ENCODE data around the gene WDR62. TPM values are rescaled to one million over a fixed set of nuclear protein-coding genes. Genes with fewer than 3 reads are reported as not detected.
"Not testable (repeated sequence)": the region's sequence is repeated elsewhere in the genome, so short reads cannot be mapped to it uniquely, and the experiment has no call there.

Gene WDR62
- total RNA-seq, 1 donor from 2014 or later: 5.1 TPM

DNA sequence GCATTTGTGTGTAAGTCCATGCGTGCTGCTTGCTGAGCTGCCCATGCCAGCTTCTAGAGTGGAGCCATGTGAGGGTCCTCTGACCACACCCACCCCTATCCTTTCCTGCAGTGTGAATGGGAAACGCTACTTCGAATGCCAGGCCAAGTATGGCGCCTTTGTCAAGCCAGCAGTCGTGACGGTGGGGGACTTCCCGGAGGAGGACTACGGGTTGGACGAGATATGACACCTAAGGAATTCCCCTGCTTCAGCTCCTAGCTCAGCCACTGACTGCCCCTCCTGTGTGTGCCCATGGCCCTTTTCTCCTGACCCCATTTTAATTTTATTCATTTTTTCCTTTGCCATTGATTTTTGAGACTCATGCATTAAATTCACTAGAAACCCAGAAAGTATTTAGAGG, 70.9 kb downstream of the WDR62 start:
- H3K9me3 Mint-ChIP-seq: no peaks in the 10 kb centered on the region
- H3K27ac Mint-ChIP-seq: no peak overlapping the region
- H3K4me3 Mint-ChIP-seq: no peak overlapping the region
- no peak for DNase-seq (ENCODE audit: low spot score in 2 of 2, unreplicated experiment in 2 of 2)
- H3K36me3 Mint-ChIP-seq: peaks cover 11% of the 10 kb centered on the region
- peaks cover 2% of the 10 kb centered on the region for H3K4me1 Mint-ChIP-seq
- no peaks in the 10 kb centered on the region for H3K27me3 Mint-ChIP-seq (ENCODE audit: low read depth)
- TF ChIP-seq, protein P1, sequence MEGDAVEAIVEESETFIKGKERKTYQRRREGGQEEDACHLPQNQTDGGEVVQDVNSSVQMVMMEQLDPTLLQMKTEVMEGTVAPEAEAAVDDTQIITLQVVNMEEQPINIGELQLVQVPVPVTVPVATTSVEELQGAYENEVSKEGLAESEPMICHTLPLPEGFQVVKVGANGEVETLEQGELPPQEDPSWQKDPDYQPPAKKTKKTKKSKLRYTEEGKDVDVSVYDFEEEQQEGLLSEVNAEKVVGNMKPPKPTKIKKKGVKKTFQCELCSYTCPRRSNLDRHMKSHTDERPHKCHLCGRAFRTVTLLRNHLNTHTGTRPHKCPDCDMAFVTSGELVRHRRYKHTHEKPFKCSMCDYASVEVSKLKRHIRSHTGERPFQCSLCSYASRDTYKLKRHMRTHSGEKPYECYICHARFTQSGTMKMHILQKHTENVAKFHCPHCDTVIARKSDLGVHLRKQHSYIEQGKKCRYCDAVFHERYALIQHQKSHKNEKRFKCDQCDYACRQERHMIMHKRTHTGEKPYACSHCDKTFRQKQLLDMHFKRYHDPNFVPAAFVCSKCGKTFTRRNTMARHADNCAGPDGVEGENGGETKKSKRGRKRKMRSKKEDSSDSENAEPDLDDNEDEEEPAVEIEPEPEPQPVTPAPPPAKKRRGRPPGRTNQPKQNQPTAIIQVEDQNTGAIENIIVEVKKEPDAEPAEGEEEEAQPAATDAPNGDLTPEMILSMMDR (IDR thresholded peaks at IDR 0.05; ENCODE audit: unreplicated experiment): no peak

DNA sequence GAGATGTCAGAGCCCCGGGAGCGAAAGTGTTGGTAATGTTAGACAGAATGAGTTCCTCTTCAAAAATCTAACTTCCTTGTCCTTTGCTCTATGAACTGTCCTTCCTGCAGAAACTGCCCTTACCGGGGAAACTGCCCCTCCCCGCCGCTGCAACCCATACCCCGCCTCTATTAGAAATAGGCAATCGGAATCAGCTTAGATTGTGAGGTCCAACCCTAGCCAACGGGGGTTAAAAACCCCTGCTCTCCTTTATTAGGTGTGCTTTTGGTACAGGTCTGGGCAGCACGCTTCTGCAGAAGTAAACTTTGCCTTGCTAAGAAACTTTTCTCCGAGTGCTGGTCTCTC, 73.7 kb downstream of the WDR62 start:
- peaks cover 8% of the 10 kb centered on the region for H3K36me3 Mint-ChIP-seq
- TF ChIP-seq, protein P1 (IDR thresholded peaks at IDR 0.05; ENCODE audit: unreplicated experiment): no peak
- DNase-seq (ENCODE audit: low spot score in 2 of 2, unreplicated experiment in 2 of 2): no peak
- peaks cover 11% of the 10 kb centered on the region for H3K4me1 Mint-ChIP-seq
- H3K4me3 Mint-ChIP-seq: peak overlapping the region; percentile 75
- H3K9me3 Mint-ChIP-seq: no peaks in the 10 kb centered on the region
- H3K27ac Mint-ChIP-seq: peak overlapping the region; percentile 97
- no peaks in the 10 kb centered on the region for H3K27me3 Mint-ChIP-seq (ENCODE audit: low read depth)

DNA sequence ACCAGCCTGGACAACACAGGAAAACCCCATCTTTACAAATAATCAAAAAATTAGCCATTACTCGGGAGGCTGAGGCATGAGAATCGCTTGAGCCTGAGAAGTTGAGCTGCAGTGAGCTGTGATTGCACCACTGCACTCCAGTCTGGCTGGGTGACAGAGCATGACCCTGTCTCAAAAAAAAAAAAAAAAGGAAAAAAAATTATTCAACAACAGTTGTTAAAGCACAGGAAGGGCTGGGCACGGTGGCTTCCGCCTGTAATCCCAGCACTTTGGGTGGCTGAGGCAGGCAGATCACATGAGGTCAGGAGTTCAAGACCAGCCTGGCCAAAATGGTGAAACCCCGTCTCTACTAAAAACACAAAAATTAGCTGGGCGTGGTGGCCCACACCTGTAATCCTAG, 76.5 kb downstream of the WDR62 start:
- DNase-seq (ENCODE audit: low spot score in 2 of 2, unreplicated experiment in 2 of 2); H3K27ac Mint-ChIP-seq; H3K9me3 Mint-ChIP-seq; H3K4me3 Mint-ChIP-seq; H3K27me3 Mint-ChIP-seq (ENCODE audit: low read depth); H3K36me3 Mint-ChIP-seq: not testable (repeated sequence)
- peaks cover 11% of the 10 kb centered on the region for H3K4me1 Mint-ChIP-seq

DNA sequence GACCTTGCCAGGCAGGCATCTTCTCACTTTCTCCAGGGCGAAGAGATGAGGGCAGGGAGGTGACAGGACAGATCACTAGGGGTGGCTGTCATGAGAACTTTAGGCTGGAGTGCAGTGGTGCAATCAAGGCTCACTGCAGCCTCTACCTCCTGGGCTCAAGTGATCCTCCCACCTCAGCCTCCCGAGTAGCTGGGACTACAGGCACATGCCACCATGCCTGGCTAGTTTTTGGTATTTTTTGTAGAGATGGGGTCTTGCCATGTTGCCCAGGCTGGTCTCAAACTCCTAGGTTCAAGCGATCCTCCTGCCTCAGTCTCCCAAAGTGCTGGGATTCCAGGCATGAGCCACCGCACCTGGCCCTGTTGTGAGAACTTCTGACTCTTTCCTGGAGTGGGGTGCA, 80.2 kb downstream of the WDR62 start:
- H3K9me3 Mint-ChIP-seq; H3K27me3 Mint-ChIP-seq (ENCODE audit: low read depth); DNase-seq (ENCODE audit: low spot score in 2 of 2, unreplicated experiment in 2 of 2); H3K4me3 Mint-ChIP-seq; H3K36me3 Mint-ChIP-seq; H3K27ac Mint-ChIP-seq: not testable (repeated sequence)
- peaks cover 16% of the 10 kb centered on the region for H3K4me1 Mint-ChIP-seq

DNA sequence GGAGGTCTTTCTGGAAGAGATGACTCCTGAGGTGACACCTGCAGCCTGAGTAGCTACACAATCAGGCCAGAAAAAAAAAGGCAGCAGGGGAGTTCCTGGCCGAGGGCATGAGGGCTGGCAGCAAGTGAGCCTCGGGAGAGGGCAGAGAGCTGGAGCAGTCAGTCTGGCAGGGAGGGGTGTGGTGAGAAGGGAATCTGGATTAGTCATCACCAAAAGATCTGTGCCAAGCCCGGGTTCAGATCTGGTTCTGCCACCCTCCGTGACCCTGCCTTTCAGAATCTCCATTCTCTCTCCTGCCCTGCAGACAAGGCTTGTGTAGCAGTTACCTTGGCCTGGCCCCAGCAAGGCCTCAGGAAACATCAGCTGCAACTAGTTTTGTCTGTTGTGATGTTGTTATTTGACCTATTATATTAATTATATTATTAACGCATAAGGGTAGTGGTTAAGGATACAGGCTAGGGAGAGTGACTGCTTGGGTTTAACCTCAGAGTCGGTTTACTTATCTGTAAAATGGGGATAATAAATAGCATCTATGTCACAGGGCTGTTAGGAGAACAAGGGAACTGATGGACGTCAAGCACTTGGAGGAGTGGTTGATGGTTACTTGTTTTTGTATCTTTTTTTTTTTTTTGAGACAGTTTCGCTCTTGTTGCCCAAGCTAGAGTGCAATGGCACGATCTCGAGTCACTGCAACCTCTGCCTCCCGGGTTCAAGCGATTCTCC, 82.4 kb downstream of the WDR62 start:
- Mint-ChIP-seq H3K27me3 (ENCODE audit: low read depth) (no peaks in the 10 kb centered on the region), H3K36me3 (peaks cover 9% of the 10 kb centered on the region), H3K27ac (peak overlapping the region; percentile 57), H3K9me3 (no peaks in the 10 kb centered on the region), H3K4me3 (no peak overlapping the region), H3K4me1 (peaks cover 19% of the 10 kb centered on the region)
- DNase-seq (ENCODE audit: low spot score in 2 of 2, unreplicated experiment in 2 of 2): no peak
- TF ChIP-seq, protein P1 (IDR thresholded peaks at IDR 0.05; ENCODE audit: unreplicated experiment): no peak

DNA sequence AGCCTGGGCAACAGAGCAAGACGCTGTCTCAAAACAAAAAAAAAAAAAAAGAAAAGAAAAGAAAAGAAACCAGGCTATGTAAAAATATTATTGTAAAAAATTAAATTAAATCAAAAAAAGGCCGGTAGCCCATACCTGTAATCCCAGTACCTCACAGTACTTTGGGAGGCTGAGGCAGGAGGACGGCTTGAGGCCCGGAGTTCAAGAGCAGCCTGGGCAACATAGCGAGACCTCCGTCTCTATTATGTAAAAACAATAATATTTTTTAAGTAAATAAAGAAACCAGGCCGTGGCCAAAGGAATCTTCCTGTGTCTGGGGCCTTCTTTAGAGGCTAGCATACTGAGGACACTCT, 84.4 kb downstream of the WDR62 start:
- TF ChIP-seq, protein P1 (IDR thresholded peaks at IDR 0.05; ENCODE audit: unreplicated experiment): no peak
- Mint-ChIP-seq H3K4me1 (peaks cover 16% of the 10 kb centered on the region), H3K36me3 (peaks cover 18% of the 10 kb centered on the region), H3K9me3 (no peaks in the 10 kb centered on the region), H3K27me3 (ENCODE audit: low read depth) (no peaks in the 10 kb centered on the region), H3K4me3 (peak overlapping the region; percentile 98), H3K27ac (peak overlapping the region; percentile 99)
- no peak for DNase-seq (ENCODE audit: low spot score in 2 of 2, unreplicated experiment in 2 of 2)

All from mesothelial cell of epicardium (in vitro differentiated cells).